ENCODE data around the gene NAV2.

DNA sequence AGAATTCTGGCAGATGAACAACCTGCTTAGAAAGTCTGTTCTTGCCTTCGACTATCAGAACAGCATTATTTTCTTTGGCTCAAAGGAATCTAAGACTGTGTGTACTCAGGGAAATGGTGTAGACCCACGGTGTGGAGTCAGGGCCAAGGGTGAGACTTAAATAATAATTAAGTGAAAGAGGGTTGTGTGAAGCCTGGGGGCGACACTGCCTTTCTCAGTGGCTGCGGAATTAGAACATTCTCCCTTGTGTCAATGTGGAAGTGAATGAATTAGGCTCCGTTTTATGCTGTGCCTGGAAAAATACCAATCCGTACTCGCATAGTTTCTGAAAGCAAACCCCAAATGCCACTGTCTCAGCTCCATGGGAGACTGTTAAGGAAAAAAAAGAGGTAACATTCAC, 50.7 kb downstream of the NAV2 start:
- TF ChIP-seq, protein P1, sequence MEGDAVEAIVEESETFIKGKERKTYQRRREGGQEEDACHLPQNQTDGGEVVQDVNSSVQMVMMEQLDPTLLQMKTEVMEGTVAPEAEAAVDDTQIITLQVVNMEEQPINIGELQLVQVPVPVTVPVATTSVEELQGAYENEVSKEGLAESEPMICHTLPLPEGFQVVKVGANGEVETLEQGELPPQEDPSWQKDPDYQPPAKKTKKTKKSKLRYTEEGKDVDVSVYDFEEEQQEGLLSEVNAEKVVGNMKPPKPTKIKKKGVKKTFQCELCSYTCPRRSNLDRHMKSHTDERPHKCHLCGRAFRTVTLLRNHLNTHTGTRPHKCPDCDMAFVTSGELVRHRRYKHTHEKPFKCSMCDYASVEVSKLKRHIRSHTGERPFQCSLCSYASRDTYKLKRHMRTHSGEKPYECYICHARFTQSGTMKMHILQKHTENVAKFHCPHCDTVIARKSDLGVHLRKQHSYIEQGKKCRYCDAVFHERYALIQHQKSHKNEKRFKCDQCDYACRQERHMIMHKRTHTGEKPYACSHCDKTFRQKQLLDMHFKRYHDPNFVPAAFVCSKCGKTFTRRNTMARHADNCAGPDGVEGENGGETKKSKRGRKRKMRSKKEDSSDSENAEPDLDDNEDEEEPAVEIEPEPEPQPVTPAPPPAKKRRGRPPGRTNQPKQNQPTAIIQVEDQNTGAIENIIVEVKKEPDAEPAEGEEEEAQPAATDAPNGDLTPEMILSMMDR (conservative IDR thresholded peaks at IDR 0.05), result no peak
- TF ChIP-seq EZH2 (IDR thresholded peaks at IDR 0.05; ENCODE audit: low read depth), result no peak

Data from PC-9 (cell line).